ENCODE data around the gene EMILIN3.

Gene EMILIN3

GRCh38 chr20:41347523-41348429 is 18.8 kb downstream of the EMILIN3 start:
- no peak for DNase-seq (ENCODE audit: low read depth, low spot score)

- no peak for DNase-seq (ENCODE audit: low read depth, low spot score)
Measured at GRCh38 chr20:41345729-41346067, 20.9 kb downstream of the EMILIN3 start.

DNA sequence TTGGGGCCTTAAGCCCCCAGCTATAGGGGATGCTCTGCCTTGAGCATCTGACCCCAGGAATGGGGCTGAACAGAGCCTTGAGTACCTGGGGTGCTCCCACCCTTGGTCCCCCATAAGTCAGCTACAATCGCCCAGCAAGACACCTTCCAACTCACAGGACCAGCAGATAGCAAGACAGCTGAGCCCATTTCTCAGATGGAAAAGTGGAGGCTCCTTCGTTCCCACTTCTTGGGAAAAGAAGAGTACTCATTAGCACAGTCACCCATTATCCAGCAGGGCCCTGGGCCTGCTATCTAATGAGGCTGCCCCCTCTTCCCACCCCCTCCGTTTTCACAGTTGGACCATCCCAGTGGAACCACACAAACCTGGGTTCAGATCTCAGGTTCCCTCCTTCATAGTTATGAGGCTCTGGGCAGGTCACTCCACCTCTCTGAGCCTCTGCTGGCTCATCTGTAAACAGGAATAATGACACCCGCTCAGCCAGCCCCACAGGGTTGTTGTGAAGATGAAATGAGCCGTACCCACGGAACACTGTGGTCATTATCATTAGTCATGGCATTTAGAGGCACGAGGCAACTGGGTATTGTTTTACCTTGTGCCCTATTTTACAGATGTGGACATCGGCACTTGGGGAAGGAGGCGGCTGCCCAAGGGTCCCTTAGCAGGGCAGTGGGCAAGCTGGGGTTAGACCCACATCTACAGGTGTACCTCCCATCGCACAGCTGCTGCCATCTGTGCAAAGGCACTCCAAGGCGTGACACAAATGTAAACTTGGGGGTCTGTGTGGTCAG is 21.5 kb downstream of the EMILIN3 start:
- DNase-seq (ENCODE audit: low read depth, low spot score), result no peak

- DNase-seq (ENCODE audit: low read depth, low spot score), result no peak
Measured at GRCh38 chr20:41344477-41344876, 22.1 kb downstream of the EMILIN3 start.

DNA sequence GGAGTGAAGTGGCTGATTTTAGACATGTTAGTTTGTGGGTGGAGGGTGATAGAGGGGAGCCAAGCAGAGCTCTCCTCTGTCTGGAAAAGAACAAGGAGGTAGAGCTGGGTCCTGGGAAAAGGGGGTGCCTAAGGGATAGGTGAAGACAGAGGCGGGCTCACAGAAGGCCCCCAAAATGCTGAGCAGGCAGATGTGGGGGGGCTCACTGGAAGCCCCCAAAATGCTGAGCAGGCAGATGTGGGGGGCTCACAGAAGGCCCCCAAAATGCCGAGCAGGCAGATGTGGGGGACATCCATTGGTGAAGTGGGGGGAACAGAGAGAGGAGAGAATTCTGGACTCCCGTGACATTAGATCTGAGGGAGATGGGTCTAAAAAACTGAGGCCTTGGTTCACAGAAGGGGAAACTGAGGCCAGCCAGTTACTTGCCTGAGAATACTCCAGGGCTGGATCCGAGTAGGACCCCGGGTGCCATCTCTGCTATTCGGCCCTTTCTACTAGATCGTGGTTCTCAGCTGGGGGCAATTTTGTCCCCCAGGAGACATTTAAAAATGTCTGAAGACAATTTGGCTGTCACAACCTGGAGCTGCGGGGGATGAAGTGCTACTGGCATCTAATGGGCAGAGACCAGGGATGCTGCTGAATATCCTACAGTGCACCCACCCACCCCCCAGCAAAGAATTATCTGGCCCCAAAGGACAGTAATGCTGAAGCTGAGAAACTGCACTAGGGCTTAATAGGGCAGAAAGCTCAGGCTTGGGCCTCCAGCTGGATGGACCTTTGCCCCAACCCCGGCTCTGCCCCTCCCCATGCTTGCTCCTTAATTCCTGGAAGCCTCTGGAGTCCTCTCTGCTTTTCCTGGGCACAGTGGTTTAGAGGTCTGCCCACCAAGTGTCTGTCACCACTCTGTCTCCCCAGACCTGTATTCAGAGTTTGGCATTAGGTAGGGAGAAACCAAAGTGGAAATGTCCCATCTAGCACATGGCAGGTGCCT is 23.8 kb downstream of the EMILIN3 start:
- DNase-seq (ENCODE audit: low read depth, low spot score), result no peak

GRCh38 chr20:41340327-41341055 is 26.1 kb downstream of the EMILIN3 start, which contains the start of gene LPIN3:
LPIN3 (plus strand) TSS chr20:41340821; CDS start chr20:41345804, 4,983 bp downstream.
- DNase-seq (ENCODE audit: low read depth, low spot score), result peak; percentile 84

DNA sequence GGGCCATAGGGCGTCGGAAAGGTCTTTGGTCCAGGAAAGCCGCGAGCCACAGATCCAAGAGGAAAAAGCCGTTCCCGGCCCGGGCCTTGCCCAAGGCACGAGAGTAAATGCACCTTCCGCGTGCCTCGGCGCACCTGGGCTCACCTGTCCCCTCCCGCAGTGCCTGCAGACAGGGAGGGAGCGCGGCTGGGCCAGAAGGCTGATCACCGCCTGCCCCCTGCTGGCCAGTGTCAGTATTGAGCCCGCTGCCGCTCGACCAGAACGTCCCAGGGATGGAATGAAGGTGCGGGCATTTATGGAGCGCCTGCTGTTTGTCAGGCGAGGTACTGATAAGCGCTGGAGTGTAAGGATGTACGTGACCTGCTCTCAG is 26.7 kb downstream of the EMILIN3 start:
- peak; percentile 84 for DNase-seq (ENCODE audit: low read depth, low spot score)

DNA sequence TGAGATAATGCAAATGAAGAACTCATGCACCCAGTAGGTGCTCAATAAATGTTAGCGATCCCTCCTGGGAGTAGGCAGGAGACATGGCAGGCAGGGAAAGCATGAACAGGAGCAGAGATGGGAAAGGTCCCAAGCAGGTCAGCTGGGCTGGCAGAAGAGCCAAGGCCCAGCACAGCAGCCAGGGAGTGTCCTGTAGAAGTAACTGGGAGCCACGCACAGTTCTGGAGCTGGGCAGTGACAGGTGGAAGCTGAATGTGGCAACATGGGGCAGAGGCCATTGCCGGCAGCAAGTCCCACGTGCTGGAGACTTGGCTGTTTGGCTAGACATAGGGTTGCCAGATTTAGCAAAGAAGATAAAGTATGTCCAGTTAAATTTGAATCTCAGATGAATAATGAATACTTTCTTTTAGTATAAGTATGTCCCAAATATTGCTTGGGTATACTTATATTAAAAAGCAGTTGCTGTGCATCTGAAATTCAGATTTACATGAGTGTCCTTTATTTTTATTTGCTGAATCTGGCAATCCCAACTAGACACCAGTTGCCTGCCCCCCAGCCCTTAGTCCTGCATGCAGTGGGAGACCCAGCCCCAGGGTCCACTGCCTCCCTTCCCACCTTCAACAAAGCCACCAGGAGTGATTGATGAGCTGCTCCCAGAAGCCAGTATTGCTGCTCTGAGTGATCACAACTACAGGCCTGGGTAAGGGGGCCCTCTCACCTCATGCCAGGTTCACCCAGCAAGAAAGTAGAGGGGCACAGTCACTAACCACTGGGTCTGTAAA is 29.7 kb downstream of the EMILIN3 start:
- no peak for DNase-seq (ENCODE audit: low read depth, low spot score)

GRCh38 chr20:41335591-41335990 is 31.0 kb downstream of the EMILIN3 start:
- DNase-seq (ENCODE audit: low read depth, low spot score), result no peak

- no peak for DNase-seq (ENCODE audit: low read depth, low spot score)
Measured at GRCh38 chr20:41334443-41335421, 31.9 kb downstream of the EMILIN3 start.

DNA sequence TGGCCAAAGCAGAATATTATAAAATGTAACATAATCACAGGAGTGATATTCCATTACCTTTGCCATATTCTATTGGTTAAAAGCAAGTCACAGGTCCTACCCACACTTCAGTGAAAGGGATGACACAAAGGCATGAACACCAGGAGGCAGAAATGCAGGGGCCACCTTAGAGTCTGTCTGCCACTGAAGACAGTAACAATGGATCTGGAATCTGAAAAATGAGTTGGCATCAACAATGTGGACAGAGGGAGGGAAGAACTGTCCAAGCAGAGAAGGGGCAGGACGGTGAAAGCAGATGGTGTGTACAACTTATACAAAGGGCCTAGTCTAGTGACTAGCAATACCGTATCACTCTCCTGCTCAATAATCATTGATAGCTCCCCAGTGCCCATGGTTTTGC is 32.6 kb downstream of the EMILIN3 start:
- no peak for DNase-seq (ENCODE audit: low read depth, low spot score)

DNA sequence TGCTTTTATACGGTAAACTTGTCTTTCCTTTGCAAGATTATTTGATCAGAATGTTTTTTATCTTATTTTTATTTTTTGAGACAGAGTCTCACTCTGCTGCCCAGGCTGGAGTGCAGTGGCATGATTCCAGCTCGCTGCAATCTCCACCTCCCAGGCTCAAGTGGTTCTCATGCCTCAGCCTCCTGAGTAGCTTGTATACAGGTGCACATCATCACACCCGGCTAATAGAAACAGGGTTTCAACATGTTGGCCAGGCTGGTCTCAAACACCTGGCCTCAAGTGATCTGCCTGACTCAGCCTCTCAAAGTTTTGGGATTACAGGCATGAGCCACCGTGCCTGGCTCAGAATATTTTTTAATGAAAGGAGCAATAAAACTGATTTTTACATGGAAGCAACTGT is 34.9 kb downstream of the EMILIN3 start:
- DNase-seq (ENCODE audit: low read depth, low spot score), result no peak

GRCh38 chr20:41330941-41331340 is 35.7 kb downstream of the EMILIN3 start:
- DNase-seq (ENCODE audit: low read depth, low spot score), result no peak

- no peak for DNase-seq (ENCODE audit: low read depth, low spot score)
Measured at GRCh38 chr20:41330343-41330720, 36.3 kb downstream of the EMILIN3 start.

DNA sequence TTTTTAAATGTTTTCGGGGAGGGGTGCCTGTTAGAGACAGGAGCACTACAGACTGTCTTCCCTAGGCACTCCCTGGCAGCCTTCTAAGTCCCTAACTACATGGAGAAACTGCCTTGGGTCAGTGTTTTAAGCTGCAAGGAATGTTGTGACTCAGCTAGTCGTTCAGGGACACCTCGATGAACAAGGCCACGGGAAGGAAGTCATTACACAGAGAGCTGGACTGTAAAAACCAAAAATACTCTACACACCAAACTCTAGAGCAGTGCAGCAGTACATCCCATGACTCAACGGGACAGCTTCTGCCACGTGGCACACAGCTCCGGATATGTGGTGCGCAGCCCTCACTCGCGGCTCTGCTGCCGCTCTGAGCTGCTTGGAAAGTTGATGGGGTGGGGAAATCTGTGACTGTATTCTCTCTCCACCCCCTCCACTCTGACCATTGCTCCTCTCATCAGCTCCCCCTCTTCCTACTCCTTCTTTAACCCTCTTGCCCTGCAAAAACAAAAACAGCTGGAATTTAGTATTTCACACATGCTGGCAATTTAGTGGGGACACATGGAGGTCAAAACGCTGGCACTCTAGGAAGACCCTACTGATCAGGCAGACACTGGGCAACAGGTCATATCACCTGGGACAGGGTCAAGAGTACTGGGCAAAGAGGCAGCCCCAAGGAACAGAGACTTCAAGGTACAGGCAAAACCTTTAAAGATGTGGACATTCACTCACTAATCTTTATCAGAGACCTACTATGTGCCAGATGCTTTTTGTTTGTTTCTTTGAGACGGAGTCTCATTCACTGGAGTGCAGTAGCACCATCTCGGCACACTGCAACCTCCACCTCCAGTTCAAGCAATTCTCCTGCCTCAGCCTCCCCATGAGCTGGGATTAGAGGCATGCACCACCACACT is 36.9 kb downstream of the EMILIN3 start:
- peak; percentile 95 for DNase-seq (ENCODE audit: low read depth, low spot score)

DNA sequence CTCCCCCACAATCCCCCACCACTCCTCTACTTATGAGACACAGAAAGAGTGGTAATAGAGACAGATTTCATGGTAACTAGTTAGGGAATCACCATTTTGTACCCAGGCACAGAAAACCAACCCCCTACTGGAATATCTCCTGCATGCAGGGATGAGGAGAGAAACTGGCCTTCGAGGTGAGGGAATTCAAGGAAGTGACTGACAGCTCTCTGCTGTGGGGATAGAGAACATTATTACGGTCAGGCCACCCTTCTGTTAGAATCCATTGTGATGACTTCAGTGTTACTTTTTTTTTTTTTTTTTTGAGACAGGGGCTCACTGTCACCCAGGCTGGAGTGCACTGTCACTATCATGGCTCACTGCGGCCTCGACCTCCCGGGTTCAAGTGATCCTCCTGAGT is 39.4 kb downstream of the EMILIN3 start:
- no peak for DNase-seq (ENCODE audit: low read depth, low spot score)

GRCh38 chr20:41320976-41321375 is 45.6 kb downstream of the EMILIN3 start:
- no peak for DNase-seq (ENCODE audit: low read depth, low spot score)

- no peak for DNase-seq (ENCODE audit: low read depth, low spot score)
Measured at GRCh38 chr20:41320441-41320840, 46.2 kb downstream of the EMILIN3 start.

All from astrocyte of the hippocampus (primary cell).